ENCODE results near the gene CAPG.
A peak's percentile ranks its signal among the peaks of the same experiment; 100 is the strongest.

The CAPG gene

GRCh38 chr2:85421260-85422071 is 11.3 kb upstream of the CAPG start:
- no peak overlapping the region for H3K4me3 ChIP-seq (ENCODE audit: low read depth, low read length)

DNA sequence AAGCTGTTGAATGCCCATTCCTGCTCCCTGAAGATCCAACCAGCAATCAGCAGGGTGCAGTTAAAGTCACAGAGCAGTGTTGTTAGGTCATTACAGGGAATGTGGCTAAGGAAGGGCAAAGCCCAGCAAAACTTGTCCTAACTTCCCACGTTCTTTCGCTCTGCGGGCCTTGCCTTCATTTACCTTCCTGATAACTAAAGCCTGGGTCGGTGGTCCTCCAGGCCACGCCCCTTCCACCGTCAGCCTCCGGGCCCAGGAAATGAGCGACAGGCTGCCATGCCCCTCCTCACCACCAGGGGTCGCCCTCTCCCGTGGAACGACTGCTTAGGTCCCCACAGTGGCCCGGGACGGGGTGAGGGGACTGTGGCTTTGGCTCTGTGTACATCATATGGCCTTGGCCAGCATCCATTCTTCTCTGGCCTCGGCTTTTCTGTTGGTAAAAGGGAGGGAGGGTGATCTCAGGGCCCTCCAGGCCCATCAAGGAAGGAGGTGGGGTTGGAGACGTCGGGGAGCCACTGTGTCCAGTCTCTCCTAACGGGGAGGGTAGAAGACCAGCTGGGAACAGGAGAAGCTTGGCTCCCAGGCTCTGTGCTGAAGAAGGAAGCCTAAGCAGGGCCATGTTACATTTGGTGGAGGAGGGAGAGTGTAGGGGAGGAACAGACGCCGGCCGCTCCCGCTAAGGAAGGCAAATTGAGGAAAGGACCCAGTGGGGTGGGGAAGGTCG is 10.5 kb upstream of the CAPG start:
- no peak overlapping the region for H3K4me3 ChIP-seq (ENCODE audit: low read depth, low read length)

DNA sequence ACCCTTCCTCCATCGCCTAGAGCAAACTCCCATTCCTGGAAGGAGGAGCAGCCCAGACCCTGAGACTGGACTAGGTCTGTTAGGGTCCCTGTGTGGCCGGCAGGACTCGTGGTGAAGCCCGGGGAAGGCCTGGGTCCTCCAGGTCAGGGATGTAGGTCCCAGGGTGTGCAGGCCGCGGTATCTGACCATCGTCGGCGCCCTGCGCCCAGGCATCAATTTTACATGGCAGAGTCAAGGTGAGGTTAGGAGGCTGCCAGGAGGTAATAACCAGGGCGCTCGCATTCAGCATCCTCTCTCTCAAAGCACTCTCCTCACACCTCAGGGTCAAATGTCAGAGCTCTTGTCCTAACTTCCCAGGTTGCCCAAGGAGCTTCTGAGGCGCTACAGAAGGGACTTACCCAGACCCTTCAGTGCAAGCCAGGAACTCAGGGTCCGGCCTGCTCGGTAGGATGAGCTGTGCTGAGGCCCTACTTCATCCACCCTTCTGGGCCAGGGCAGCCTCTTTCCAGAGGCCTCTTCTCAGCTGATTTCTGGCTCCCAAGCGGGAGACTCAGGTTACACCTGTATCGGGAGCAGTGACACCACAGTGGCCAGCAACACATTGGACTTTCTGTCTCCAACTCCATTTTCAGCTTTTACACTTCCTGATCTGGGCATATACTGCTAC is 9.0 kb upstream of the CAPG start:
- peak overlapping the region; percentile 67 for H3K4me3 ChIP-seq (ENCODE audit: low read depth, low read length)

DNA sequence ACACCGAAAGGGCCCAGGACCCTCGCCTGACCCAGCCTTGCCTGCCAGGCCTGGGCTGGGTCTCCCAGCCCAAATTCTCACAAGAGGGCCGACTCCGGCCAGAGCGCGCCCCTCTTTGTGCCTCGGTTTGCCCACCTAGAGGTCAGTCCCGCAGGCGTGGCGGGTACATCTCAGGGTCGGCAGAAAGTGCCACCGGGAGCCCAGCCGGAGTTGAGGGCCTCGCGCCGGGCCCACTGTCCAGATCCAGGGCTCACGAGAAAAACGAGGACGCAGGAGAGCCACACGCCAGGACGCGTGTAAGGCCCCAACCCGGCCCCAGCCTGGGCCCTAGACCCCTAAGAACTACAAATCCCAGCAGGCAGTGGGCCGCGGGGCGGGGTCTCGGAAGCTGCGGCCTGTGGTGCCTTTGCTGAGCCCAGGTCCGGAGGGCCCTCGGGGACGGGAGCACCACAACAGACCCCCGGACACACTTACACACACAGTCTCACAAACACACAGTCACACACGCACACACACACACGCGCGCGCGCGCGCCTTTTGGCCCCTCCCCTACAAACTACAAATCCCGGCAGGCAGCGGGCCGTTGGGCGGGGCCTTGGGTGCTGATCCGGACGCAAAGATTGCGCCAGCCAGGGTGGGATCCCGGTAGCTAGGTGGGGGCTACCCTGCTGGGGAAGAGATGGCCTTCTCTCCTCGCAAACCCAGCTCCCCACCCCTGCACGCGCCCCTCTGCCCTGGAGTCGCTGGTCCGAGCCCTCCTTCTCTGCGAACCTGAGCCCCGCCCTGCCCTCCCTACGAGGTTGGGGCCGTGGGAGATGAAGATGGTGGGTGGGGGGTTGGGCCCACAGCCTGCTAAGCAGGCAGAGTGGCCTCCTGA is 8.2 kb upstream of the CAPG start, which contains the start of gene SH2D6:
SH2D6 (plus strand) TSS at position 583 of the 877 bp plus-strand sequence. CDS start 10,752 bp downstream, outside the sequence.
- peak within 1 kb of the TSS; percentile 67 for H3K4me3 ChIP-seq (ENCODE audit: low read depth, low read length)

GRCh38 chr2:85415980-85416650 is 5.9 kb upstream of the CAPG start:
- no peak overlapping the region for H3K4me3 ChIP-seq (ENCODE audit: low read depth, low read length)

GRCh38 chr2:85414761-85415553 is 4.8 kb upstream of the CAPG start:
- no peak overlapping the region for H3K4me3 ChIP-seq (ENCODE audit: low read depth, low read length)

DNA sequence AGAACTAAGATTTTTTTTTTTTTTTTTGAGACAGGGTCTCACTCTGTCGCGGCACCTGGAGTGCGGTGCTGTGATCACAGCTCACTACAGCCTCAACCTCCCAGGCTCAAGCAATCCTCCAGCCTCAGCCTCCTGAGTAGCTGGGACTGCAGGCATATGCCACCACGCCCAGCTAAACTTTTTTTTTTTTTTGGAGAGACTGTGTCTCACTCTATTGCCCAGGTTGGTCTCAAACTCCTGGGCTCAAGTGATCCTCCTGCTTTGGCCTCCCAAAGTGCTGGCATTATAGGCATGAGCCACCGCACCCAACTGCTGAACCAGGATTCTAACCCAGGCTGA is 4.2 kb upstream of the CAPG start:
- H3K4me3 ChIP-seq (ENCODE audit: low read depth, low read length): peak overlapping the region; percentile 67

DNA sequence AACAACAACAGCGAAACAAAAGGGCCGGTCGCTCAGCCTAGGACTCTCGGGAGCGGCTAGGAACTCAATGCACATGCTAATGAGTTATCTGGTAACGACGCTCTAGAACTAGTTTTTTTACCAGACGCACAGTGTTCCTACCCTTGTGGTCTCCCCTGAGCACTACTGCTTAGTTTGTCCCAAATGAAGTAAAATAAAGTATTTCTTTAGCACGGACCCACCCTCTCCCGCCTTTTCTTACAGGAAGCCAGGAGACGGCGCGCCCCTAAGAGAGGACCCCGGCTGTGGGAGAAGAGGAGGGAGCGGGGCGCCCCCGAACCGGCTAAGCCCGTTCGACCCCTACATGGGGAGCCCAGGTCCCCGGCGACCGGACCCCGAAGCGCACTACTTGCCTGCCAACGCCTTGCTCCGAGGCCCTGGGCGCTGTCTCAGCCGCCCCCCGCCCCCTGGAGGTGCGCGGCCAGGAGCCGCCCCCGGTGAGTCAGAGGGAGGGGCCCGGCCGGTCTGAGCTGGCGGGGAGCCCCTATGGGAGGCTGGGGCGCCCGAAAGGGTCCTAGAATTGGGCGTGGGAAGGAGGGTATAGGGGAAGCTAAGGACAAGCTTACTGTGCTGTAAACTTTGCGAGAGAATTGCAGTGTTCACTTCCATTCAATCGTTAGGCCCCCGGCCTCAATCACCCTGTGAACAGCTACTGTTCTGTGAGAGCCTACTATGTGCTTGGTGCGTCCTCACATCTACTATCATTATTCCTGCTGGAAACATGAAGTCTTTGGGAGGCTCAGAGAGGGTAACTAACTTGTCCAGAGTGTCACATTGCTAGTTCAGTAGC is 3.6 kb upstream of the CAPG start:
- H3K4me3 ChIP-seq (ENCODE audit: low read depth, low read length): peak overlapping the region; percentile 67

DNA sequence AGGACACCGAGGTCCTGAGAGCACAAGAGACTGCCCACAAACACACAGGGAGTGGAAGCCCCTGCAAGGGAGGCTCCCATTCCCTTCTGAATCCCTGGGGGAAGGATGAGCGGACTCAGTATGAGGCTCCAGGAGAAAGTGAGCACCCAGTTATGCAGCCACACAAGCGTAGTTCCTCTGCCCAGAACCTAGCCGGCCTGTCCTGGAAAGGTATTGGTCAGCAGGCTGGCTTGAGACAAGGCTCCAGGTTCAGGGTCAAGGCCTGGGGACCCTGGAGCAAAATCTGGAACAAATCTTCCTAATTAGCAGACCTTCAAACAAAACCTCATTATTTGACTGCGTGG is 1.2 kb upstream of the CAPG start:
- H3K4me3 ChIP-seq (ENCODE audit: low read depth, low read length): no peak overlapping the region

- no peak overlapping the region for H3K4me3 ChIP-seq (ENCODE audit: low read depth, low read length)
Observed at GRCh38 chr2:85410584-85411404, 628 bp upstream of the CAPG start.

GRCh38 chr2:85405201-85406059 is 4.7 kb downstream of the CAPG start:
- H3K4me3 ChIP-seq (ENCODE audit: low read depth, low read length): no peak overlapping the region

- H3K4me3 ChIP-seq (ENCODE audit: low read depth, low read length): no peak overlapping the region
Observed at GRCh38 chr2:85401844-85402243, 8.3 kb downstream of the CAPG start.

- no peak overlapping the region for H3K4me3 ChIP-seq (ENCODE audit: low read depth, low read length)
Observed at GRCh38 chr2:85401464-85401805, 8.7 kb downstream of the CAPG start.

GRCh38 chr2:85400541-85401463 is 9.4 kb downstream of the CAPG start:
- H3K4me3 ChIP-seq (ENCODE audit: low read depth, low read length): no peak overlapping the region

DNA sequence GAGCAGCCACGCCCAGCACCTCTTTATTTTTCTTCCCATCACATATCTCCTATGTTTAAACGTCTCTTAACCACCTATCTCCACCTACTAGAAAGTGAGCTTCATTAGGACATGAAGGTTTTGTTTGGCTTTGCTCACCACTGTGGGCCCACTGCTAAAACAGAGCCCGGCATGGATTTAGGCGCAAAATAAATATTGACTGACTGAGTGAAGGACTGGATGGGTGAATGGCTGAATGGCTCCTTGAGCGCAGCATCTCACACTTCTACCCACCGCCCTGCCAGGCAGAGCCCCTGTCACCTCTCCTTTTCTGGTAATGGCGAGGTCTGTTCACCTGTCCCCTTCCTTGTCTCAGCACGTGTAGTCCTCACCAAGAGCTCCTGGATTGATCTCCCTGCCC is 10.1 kb downstream of the CAPG start:
- no peak overlapping the region for H3K4me3 ChIP-seq (ENCODE audit: low read depth, low read length)

- no peak overlapping the region for H3K4me3 ChIP-seq (ENCODE audit: low read depth, low read length)
Observed at GRCh38 chr2:85399183-85399455, 11.0 kb downstream of the CAPG start.
